ENCODE data around the gene DGCR8.
A peak's percentile ranks its signal among the peaks of the same experiment; 100 is the strongest.
"Not testable (repeated sequence)": the region's sequence is repeated elsewhere in the genome, so short reads cannot be mapped to it uniquely, and the experiment has no call there.

DGCR8 gene

DNA sequence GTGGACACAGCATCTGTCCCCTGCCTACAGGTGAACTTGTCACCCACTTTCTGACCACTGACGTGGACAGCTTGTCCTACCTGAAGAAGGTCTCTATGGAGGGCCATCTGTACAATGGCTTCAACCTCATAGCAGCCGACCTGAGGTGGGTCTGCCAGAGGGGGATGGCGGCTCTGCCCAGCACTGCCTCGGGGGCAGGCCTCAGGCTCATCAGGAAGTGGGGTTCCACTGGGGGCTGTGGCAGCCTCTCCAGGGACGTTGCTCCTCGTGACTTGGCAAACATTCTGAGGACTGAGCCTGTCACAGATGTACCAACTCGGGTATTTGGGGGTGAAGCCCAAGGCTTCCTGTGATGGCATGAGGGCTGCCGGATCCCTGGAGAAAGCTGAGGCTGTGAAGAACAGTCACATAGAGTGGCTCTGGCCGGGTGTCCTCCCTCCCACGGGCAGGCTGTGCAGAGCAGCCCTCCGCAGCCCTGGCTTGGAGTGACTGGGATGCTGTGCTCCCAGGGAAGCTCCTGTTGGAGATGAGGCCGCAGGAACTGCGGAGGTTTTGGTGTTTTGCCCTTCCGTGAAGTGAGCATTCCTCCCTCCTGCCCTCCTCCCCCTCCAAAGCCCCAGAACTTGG lies 26.5 kb upstream of the DGCR8 start:
- DNase-seq = no peak

DNA sequence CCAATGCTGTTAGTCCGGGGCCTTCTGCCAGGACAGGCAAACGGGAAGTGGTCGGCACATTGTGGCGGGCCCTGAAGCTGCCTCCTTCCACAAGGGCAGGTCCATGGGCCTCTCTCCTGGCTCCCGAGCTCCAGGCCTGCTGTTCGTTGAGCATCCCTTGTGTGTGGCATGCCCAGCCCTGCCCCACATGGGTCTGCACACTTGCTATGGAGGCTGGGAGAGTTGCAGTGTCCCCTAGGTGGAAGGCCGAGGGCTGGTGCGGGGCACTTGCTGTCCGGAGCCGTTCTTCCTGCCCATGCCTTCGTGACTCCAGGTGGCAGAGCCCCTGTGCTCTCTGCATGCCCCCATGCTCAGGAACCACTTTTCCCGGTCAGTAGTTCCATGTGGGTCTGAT lies 26.0 kb upstream of the DGCR8 start:
- no peak for DNase-seq

- DNase-seq = no peak
Observed at GRCh38 chr22:20054485-20054884, 25.6 kb upstream of the DGCR8 start.

DNA sequence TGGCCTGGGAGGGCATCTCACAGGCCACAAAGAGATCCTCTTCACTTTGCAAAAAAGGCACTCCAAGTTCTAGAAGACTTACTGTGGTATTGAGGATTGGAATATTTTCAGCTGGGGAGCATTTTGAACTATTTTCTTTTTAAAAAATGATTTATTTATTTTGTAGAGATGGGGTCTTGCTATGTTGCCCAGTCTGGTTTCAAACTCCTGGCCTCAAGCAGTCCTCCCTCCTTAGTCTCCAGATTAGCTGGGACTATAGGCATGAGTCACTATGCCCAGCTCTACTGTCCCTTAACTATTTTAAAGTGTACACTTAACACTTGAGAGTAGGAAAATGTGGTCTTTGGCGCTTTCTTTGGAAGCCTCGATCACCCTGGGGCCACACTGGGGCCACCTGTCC lies 24.9 kb upstream of the DGCR8 start:
- no peak for DNase-seq

DNA sequence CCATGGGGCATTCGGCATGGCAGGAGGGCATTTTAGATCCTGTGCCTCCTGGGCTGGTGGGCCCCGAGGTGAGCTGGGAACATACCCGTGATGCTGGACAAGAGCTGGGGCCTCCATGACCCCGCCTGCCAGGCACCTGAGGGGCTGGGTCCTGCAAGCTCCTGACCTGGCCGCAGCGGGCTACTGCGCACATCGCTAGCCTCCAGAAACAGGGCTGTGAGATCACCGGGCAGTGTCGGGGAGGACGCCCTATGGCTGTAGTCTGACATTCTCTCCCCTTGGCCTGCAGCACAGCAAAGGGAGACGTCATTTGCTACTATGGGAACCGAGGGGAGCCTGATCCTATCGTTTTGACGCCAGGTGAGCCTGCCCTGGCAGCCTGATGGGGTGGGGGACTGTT lies 24.4 kb upstream of the DGCR8 start:
- no peak for DNase-seq

DNA sequence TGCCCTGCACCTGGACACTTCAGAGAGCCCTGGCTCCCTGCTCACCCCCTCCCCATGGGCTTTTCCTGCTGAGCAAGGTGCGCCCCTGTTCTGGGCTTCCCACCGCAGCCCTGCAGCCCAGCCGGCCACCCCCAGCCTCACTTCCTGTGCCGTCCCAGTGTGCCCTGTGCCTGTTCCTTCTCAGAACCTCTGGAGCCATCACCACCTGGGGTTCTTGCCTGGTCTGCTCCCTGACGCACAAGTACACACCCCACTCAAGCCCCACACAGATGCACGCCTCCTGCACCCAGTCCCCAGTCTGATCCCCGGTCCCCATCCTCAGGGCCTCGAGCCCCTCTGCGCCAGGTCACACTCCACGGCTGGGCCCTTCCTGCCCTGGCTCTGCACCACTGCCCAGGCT lies 23.9 kb upstream of the DGCR8 start:
- DNase-seq = no peak

- DNase-seq = no peak
Observed at GRCh38 chr22:20056696-20057386, 23.2 kb upstream of the DGCR8 start.

DNA sequence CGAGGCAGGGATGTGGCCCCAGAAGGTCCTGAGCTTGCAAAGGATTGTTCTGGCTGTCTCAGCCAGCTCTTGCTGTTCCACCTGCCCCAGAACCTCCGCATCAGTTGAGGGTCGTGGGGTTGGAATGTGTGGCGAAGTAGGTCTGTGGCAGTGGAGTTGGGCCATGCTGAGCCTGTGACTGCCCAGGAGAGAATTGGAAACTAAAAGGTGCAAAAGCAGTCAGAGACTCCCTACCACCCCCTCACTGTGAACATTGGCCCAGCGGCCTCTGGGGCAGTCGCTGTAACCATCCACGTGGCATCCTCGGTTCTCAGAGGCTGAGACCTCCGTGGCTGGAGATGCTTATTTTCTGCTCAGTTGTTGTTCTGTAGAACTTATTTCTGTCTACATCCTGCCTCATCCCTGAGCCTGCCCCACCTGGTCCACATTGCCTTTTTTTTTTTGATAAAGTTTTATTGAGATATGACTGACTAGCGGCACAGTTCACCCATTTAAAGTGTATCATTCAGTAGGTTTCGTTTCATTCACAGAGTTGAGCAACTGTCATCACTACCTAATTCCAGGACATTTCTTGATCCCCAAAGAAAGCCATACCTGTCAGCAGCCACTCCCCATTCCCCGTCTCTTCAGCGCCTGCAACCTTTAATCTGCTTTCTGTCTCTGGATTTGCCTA lies 22.3 kb upstream of the DGCR8 start:
- DNase-seq = no peak

DNA sequence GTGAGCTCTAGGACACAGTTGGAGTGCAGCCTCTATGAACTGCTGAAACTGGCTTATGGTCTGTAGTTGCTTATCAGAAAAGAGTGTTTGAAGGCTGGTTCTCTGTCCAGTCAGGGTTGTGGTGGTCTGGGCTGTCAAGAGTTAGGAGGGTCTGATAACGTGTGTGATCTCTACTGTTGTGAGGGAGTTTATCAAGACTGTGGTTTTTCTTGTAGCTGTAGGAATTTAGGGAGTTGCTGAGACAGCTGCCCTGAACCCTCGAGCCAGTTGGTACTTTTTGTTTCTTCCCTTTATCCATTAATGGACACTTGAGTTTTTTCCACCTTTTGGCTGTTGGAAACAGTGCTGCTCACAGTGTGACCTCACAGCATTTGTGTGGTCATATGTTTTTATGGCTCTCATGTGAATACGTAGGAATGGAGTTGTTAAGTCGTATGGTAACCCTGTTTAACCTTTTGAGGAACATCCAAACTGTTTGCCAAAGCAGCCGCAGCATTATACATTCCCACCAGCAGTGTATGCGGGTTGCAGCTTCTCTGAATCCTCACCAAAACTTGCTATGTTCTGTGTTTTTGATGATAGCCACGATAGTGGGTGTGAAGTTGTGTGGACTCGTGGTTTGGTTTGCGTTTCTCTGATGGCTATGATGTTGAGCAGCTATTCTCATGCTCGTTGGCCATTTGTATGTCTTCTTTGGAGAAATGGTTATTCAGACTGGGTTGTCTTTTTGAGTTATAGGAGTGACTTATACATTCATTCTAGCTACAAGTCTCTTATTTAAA lies 20.9 kb upstream of the DGCR8 start:
- no peak for DNase-seq

DNA sequence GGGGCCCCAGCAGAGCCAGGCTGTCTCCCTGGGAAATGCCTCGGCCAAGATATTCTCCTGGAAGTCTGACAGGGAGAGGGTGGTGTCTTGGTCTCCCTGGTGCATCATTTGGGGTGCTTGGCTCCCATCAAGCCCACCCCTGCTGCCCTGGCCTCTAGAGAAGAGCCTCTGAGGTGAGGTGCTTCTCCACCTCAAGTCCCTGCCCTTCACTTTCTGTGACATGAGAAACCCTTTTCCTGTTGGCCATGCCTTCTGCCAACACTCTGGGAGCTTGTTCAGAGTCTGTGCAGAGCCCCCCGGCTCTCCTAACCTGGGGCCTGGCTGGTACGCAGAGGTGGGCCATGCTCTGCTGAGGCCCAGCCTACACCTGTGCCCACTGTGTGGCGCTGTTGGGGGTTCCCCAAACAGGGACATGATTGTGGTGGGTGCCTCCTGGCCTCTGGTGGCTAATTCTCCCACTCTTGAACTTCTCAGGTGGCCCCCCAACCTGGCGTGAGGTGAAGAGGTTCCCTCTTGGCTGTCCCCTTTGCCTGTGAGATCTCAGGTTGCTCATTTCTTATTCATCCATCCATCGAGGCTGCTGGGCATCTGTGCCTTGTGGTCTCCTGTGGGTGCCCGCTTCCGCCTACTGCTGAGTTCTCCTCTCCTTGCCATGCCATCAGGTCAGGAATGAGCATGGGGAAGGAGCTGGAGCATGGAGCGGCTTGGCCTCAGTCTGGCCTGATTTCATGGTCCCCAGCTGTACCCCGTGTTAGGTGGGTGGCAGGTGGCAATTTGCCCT lies 19.2 kb upstream of the DGCR8 start:
- DNase-seq = no peak

GRCh38 chr22:20061481-20061861 lies 18.6 kb upstream of the DGCR8 start:
- DNase-seq = peak; percentile 5

- DNase-seq = no peak
Observed at GRCh38 chr22:20062043-20062765, 17.8 kb upstream of the DGCR8 start.

DNA sequence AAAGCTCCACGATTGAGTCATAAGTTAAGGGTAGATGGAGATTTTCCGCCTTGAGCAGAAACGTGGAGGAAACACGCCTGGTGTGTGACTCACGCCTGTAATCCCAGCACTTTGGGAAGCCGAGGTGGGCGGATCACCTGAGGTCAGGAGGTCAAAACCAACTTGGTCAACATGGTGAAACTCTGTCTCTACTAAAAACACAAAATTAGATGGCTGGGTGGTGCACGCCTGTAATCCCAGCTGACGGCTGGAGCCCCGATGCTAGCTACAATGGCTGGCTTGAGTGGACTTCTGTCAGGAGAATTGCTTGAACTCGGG lies 17.3 kb upstream of the DGCR8 start:
- peak; percentile 33 for DNase-seq

DNA sequence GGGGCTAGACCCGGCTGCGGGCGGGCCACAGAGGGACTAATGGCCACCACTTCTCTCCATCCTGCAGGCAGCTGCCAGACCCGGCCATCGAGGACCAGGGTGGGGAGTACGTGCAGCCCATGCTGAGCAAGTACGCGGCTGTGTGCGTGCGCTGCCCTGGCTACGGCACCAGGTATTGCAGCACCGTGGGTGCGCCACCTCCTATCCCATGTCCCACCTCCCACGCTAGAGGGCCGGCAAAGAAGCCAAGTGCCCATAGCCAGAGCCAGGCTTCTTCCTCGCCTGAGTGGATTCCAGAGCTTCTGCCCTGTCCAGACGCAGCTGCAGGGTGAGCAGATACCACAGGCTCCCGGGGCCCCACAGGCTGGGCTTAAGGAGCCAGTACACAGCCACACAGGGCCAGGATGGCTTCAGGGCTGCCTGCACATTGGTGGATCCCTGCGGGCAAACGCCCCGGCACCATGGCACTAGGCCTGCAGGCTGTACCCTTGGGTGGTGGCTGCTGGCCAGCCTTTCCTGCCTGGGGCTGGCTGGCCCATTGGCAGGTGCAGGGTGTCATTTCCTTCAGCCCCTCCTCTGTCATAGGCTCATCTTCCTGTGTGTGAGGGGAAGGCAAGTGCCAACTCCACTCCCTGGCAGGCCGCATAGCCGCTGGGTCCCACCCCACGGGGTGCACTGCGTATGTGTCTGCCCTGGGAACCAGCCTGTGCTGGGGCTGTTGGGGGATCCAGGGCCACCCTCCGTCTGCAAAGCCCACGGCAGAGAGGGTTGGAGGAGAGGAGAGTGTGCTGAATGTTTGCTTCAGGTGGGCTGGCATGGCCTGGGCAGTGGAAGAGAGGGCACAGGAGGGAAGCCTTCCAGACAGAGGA lies 16.5 kb upstream of the DGCR8 start:
- DNase-seq = no peak

DNA sequence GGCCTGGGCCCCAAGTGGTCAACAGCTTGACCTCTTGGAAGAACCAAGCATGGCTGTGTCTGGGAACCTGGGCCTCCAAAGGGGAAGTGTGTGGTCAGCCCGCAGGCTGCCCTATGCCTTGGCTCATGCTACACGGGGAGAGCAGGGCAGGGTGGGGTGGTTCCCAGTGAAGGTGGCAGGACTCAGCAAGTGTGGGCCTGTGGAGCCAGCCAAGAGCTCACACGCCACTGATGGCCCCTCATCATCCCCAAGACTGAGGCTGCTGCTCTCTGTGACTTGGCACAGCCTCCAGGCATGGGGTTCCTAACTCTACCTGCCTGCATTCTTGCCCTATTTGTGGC lies 15.9 kb upstream of the DGCR8 start:
- no peak for DNase-seq

DNA sequence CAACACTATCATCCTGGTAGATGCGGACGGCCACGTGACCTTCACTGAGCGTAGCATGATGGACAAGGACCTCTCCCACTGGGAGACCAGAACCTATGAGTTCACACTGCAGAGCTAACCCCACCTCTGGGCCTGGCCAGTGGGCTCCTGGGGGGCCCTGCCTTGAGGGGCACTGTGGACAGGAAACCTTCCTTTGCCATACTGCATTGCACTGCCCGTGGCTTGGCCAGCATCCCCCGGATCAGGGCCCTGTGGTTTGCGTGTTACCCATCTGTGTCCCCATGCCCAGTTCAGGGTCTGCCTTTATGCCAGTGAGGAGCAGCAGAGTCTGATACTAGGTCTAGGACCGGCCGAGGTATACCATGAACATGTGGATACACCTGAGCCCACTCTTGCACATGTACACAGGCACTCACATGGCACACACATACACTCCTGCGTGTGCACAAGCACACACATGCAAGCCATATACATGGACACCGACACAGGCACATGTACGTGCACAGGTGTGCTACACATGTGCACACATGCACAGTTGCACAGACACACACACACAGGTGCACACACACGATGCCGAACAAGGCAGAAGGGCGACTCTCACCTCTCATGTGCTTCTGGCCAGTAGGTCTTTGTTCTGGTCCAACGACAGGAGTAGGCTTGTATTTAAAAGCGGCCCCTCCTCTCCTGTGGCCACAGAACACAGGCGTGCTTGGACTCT lies 15.3 kb upstream of the DGCR8 start:
- no peak for DNase-seq

GRCh38 chr22:20065896-20066616 lies 14.0 kb upstream of the DGCR8 start:
- DNase-seq = no peak

DNA sequence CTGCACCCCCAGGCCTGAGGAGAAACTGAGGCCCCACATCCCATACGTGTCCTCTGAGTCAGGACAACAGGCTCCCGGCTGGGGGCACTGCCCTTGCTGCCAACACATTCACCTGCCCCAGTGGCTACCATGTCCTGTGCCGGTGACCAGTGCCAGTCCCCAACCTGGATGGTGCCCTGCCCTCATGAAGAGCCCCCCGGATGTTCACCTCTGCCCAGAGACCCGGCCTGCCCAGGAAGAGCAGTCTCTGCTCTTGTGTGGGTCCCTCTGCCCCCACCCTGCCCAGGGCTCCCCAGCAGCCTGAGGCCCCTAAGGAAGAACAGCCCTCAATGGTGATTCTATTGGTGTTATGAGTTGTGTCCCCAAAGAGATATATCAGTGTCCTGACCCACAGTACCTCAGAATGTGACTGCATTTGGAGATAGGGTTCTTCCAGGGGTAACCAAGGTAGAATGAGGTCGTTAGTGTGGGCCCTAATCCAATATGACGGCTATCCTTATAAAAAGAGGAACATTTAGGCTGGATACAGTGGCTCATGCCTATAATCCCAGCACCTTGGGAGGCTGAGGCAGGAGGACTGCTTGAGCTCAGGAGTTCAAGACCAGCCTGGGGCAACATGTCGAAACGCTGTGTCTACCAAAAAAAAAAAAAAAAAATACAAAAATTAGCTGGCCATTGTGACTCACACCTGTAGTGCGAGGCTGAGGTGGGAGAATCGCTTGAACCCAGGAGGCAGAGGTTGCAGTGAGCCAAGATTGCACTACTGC lies 13.2 kb upstream of the DGCR8 start:
- DNase-seq = no peak

- not testable (repeated sequence) for DNase-seq
Observed at GRCh38 chr22:20067384-20067682, 12.7 kb upstream of the DGCR8 start.

All from fibroblast of skin of right biceps (primary cell).